ENCODE measurements around the gene OMP. TPM values are rescaled to one million over a fixed set of nuclear protein-coding genes. Genes with fewer than 3 reads are reported as not detected.

The OMP gene
- total RNA-seq, 2 donors from 2014 or later: not detected

- Histone ChIP-seq H3K9me3 (no peaks in the 10 kb centered on the region), H3K27ac (no peak overlapping the region), H3K27me3 (no peaks in the 10 kb centered on the region), H3K4me3 (no peak overlapping the region), H3K4me1 (no peaks in the 10 kb centered on the region), H3K36me3 (replicated peaks in 1 of 2; ENCODE audit: insufficient read depth in 1 of 2, low read depth in 2 of 2) (no peaks in the 10 kb centered on the region)
- no peak for DNase-seq
- WGBS, 2 donors: 79 to 86% methylated on average over 13 to 15 of the region's 15 CpGs
- ATAC-seq: no peak
- no peak for TF ChIP-seq CTCF (IDR thresholded peaks at IDR 0.05)
- no peak for TF ChIP-seq POLR2A (IDR thresholded peaks at IDR 0.05)
- intact Hi-C loops (cut with DNase I): no loop called here
Observed at GRCh38 chr11:77115956-77116355, 13.3 kb downstream of the OMP start.

DNA sequence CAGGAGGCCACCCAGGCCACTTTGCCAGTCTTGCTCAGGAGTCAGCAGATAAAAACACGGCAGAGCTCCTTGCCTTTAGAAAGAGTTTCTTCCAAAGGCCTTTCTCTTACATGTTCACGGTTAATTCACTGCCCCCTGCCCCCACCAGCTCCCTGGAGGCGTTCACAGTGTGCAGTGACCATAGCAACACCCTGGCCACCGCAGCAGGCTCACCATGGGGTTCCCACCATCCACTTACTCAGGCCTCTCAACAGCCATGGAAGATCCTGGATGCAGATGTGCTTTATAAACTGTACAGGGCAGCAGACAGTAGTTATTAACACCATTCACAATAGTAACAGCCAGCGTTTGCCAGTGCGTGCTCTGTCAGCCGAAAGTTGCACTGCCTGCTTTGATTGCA lies 14.9 kb downstream of the OMP start:
- 69 to 82% methylated on average over 6 to 7 of the region's 7 CpGs for WGBS, 2 donors
- Histone ChIP-seq H3K36me3 (replicated peaks in 1 of 2; ENCODE audit: insufficient read depth in 1 of 2, low read depth in 2 of 2) (no peaks in the 10 kb centered on the region), H3K27me3 (no peaks in the 10 kb centered on the region), H3K4me3 (no peak overlapping the region), H3K27ac (no peak overlapping the region), H3K9me3 (no peaks in the 10 kb centered on the region), H3K4me1 (no peaks in the 10 kb centered on the region)
- TF ChIP-seq POLR2A (IDR thresholded peaks at IDR 0.05) (no peak), CTCF (IDR thresholded peaks at IDR 0.05) (no peak)
- no peak for ATAC-seq
- intact Hi-C loops (cut with DNase I): no loop called here
- DNase-seq: no peak

DNA sequence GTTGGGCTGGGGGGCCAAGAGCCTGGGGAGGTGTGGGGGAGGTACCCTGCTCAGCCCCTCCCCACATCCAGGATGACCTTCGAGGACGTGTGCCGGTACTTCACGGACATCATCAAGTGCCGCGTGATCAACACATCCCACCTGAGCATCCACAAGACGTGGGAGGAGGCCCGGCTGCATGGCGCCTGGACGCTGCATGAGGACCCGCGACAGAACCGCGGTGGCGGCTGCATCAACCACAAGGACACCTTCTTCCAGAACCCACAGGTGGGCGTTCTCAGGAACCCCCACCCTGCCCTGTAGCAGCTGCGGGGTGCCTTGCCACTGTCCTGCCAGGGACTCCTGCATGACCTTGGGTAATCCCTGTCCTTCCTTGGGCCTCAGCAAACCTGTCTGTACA lies 15.4 kb downstream of the OMP start:
- TF ChIP-seq POLR2A (IDR thresholded peaks at IDR 0.05) (no peak), CTCF (IDR thresholded peaks at IDR 0.05) (no peak)
- H3K27ac ChIP-seq: no peak overlapping the region
- 81 to 92% methylated on average over 9 to 17 of the region's 17 CpGs for WGBS, 2 donors
- no peaks in the 10 kb centered on the region for H3K4me1 ChIP-seq
- no peak for ATAC-seq
- no peaks in the 10 kb centered on the region for H3K9me3 ChIP-seq
- H3K4me3 ChIP-seq: no peak overlapping the region
- H3K36me3 ChIP-seq (replicated peaks in 1 of 2; ENCODE audit: insufficient read depth in 1 of 2, low read depth in 2 of 2): no peaks in the 10 kb centered on the region
- no peaks in the 10 kb centered on the region for H3K27me3 ChIP-seq
- intact Hi-C loops (cut with DNase I): no loop called here
- no peak for DNase-seq

- H3K27ac ChIP-seq: no peak overlapping the region
- DNase-seq: no peak
- TF ChIP-seq CTCF (IDR thresholded peaks at IDR 0.05): no peak
- no peak for TF ChIP-seq POLR2A (IDR thresholded peaks at IDR 0.05)
- no peaks in the 10 kb centered on the region for H3K36me3 ChIP-seq (replicated peaks in 1 of 2; ENCODE audit: insufficient read depth in 1 of 2, low read depth in 2 of 2)
- intact Hi-C loops (cut with DNase I): no loop called here
- no peaks in the 10 kb centered on the region for H3K4me1 ChIP-seq
- no peaks in the 10 kb centered on the region for H3K27me3 ChIP-seq
- H3K9me3 ChIP-seq: no peaks in the 10 kb centered on the region
- WGBS, 2 donors: 86 to 88% methylated on average over 10 to 12 of the region's 12 CpGs
- no peak overlapping the region for H3K4me3 ChIP-seq
- no peak for ATAC-seq
Observed at GRCh38 chr11:77118971-77119370, 16.3 kb downstream of the OMP start.

GRCh38 chr11:77119531-77119936 lies 16.9 kb downstream of the OMP start:
- 90 to 92% methylated on average over 6 to 9 of the region's 9 CpGs for WGBS, 2 donors
- intact Hi-C loops (cut with DNase I): no loop called here
- Histone ChIP-seq H3K36me3 (replicated peaks in 1 of 2; ENCODE audit: insufficient read depth in 1 of 2, low read depth in 2 of 2) (no peaks in the 10 kb centered on the region), H3K4me1 (no peaks in the 10 kb centered on the region), H3K9me3 (no peaks in the 10 kb centered on the region), H3K27ac (no peak overlapping the region), H3K4me3 (no peak overlapping the region), H3K27me3 (no peaks in the 10 kb centered on the region)
- DNase-seq (no peak), ATAC-seq (no peak)
- no peak for TF ChIP-seq POLR2A (IDR thresholded peaks at IDR 0.05)
- TF ChIP-seq CTCF (IDR thresholded peaks at IDR 0.05): no peak

All from body of pancreas (tissue), 4 donors.